HepG2 (cell line): ENCODE data around the gene LEAP2. TPM values are rescaled to one million over a fixed set of nuclear protein-coding genes. Genes with fewer than 3 reads are reported as not detected.

Source experiments
- ATAC-seq: fragments of 200-7000 bp; cut with Tn5 transposase; 3 replicates; pipeline ENCODE4 v1.9.1; 2020; ENCODE audit warnings: mild to moderate bottlenecking, moderate library complexity
- BruUV-seq: library from RNA; stranded (reverse); fragments of 400-500 nt; replicated peaks from 2 replicates; lab custom pipeline; 2021; lab: Mats Ljungman, UMichigan
- CTCF ChIA-PET: fragments of 300-600 bp; formaldehyde crosslinking; extraction: SDS; loops from one replicate; lab custom pipeline; 2021; ENCODE audit warnings: low total read pairs, inconsistent platforms, low intra/inter-chr PET ratio; lab: Yijun Ruan, JAX
- POLR2A ChIA-PET: fragments of 350-600 bp; sonication (Branson Sonifier 250); formaldehyde crosslinking; loops from one replicate; lab custom pipeline; 2020; ENCODE audit warnings: antibody characterized with exemption, inconsistent platforms; lab: Yijun Ruan, JAX
- DNase-seq: peaks from one replicate; pipeline ENCODE4 v3.0.0-alpha.2; 2015; ENCODE audit warnings: low spot score
- FAIRE-seq: peaks from 3 replicates; lab custom pipeline; 2011; peaks lifted over from hg19 to GRCh38; lab: Jason Lieb, UNC
- H2AFZ ChIP-seq: one replicate; pipeline ENCODE4 v1.6.1; 2011; ENCODE audit warnings: low read length, inconsistent platforms
- H3K27ac ChIP-seq: fragments of 300-600 bp; 3 replicates; pipeline ENCODE4 v1.8.0; 2011; ENCODE audit warnings: mixed run types, mild to moderate bottlenecking, mixed read lengths, low read length, inconsistent platforms; ENCODE audit not compliant: insufficient read depth; ENCODE audit errors: extremely low read length
- H3K27me3 ChIP-seq, 2 experiments: fragments of 200-600 bp in 1 of 2; 2 replicates in 1 of 2; 3 replicates in 1 of 2; pipeline versions ENCODE4 v1.6.0 to v1.8.0; 2011; ENCODE audit warnings: low read length in 2 of 2, mild to moderate bottlenecking in 2 of 2, moderate library complexity in 2 of 2, inconsistent platforms in 1 of 2; ENCODE audit not compliant: insufficient read depth in 2 of 2, control insufficient read depth in 1 of 2
- H3K36me3 ChIP-seq, 2 experiments: fragments of 200-600 bp in 1 of 2; replicated peaks in 1 of 2; 2 replicates in 1 of 2; 3 replicates in 1 of 2; pipeline versions ENCODE4 v1.5.1 to v1.8.0; 2011; ENCODE audit warnings: low read length in 2 of 2, inconsistent platforms in 1 of 2; ENCODE audit not compliant: insufficient read depth in 2 of 2, control insufficient read depth in 1 of 2
- H3K4me1 ChIP-seq: 2 replicates; pipeline ENCODE4 v1.5.1; 2012; ENCODE audit warnings: low read length, inconsistent platforms; ENCODE audit not compliant: insufficient read depth
- H3K4me2 ChIP-seq: 2 replicates; pipeline ENCODE4 v1.6.0; 2011; ENCODE audit warnings: low read depth, low read length, inconsistent platforms
- H3K4me3 ChIP-seq, 3 experiments: fragments of 200-600 bp in 1 of 3; sonication (generic), shearing (Covaris generic) in 1 of 3; replicated peaks in 1 of 3; 2 replicates each; pipeline ENCODE4 v1.5.1; 2011 to 2016; ENCODE audit warnings: low read length in 3 of 3, inconsistent platforms in 2 of 3, low read depth in 2 of 3, mild to moderate bottlenecking in 2 of 3, control low read depth in 1 of 3, mixed read lengths in 1 of 3; ENCODE audit not compliant: insufficient read depth in 1 of 3
- H3K79me2 ChIP-seq: one replicate; pipeline ENCODE4 v1.6.1; 2011; ENCODE audit warnings: low read length, inconsistent platforms; ENCODE audit not compliant: insufficient read depth
- H3K9ac ChIP-seq: 2 replicates; pipeline ENCODE4 v1.6.0; 2011; ENCODE audit warnings: mild to moderate bottlenecking, low read depth, low read length, inconsistent platforms; ENCODE audit not compliant: insufficient read depth
- H3K9me3 ChIP-seq: 2 replicates; pipeline ENCODE4 v1.5.1; 2012; ENCODE audit warnings: mild to moderate bottlenecking, low read length
- H4K20me1 ChIP-seq: 2 replicates; pipeline ENCODE4 v1.6.0; 2011; ENCODE audit warnings: inconsistent platforms, mild to moderate bottlenecking, low read length, moderate library complexity; ENCODE audit not compliant: insufficient read depth
- CEBPB ChIP-seq: IDR thresholded peaks from 2 replicates; pipeline ENCODE4 v1.6.1; 2011; ENCODE audit warnings: low read depth, low read length, improper control_type of control experiment, borderline replicate concordance
- NR2F6 ChIP-seq, 2 experiments: IDR thresholded peaks; 2 replicates each; pipeline ENCODE4 v1.6.1; 2016; ENCODE audit warnings: antibody characterized with exemption in 1 of 2, mild to moderate bottlenecking in 1 of 2
- POLR2A ChIP-seq, 2 experiments: IDR thresholded peaks; 2 replicates each; pipeline ENCODE4 v1.6.1; 2011; ENCODE audit warnings: low read depth in 2 of 2, low read length in 2 of 2, mild to moderate bottlenecking in 1 of 2, moderate library complexity in 1 of 2; ENCODE audit not compliant: insufficient read depth in 1 of 2
- POLR2AphosphoS5 ChIP-seq: IDR thresholded peaks from 2 replicates; pipeline ENCODE4 v1.6.1; 2012; ENCODE audit warnings: low read depth, low read length
- TCF7 ChIP-seq: sonication (generic); IDR thresholded peaks from 2 replicates; pipeline ENCODE4 v1.6.1; 2016; ENCODE audit warnings: antibody characterized with exemption, low read depth
- ZFX ChIP-seq: sonication (generic); formaldehyde crosslinking; IDR thresholded peaks from 2 replicates; pipeline ENCODE4 v1.4.0; 2020; ENCODE audit warnings: mild to moderate bottlenecking, low read depth, missing genetic modification reagents, moderate library complexity
- ZNF792 ChIP-seq: IDR thresholded peaks from 2 replicates; pipeline ENCODE4 v1.6.1; 2016
- WGBS: methylation state at CpG from one replicate; pipeline ENCODE4 v1.1.6; 2017; ENCODE audit warnings: low lambda C conversion rate; 5-methylcytosine and 5-hydroxymethylcytosine counted together
- in situ Hi-C: cut with HindIII; loops from 2 replicates; pipeline ENCODE4 v1.10.0; 2017; ENCODE audit warnings: low pct_unique_long_range_greater_than_20kb; ENCODE audit not compliant: extremely low pct_ligation_motif_present
- intact Hi-C: fragments of 100-400 bp; cut with micrococcal nuclease; formaldehyde crosslinking; loops from one replicate; pipeline ENCODE4 v1.10.0; 2022; ENCODE audit not compliant: unreplicated experiment
- polyA plus RNA-seq, 8 experiments: library from polyadenylated mRNA; depleted of rRNA in 3 of 8; stranded (reverse) in 7 of 8; unstranded in 1 of 8; fragments of >200 nt; fragmentation: Illumina TruSeq in 4 of 8; extraction: Trizol in 4 of 8; gene quantifications; 2 replicates each; pipeline versions ENCODE4 v1.2.1 to v1.2.3, GENCODE V29; 2011 to 2016; ENCODE audit warnings: low read depth in 4 of 8, missing spikeins in 1 of 8, mixed read lengths in 1 of 8; ENCODE audit not compliant: insufficient read depth in 1 of 8
- total RNA-seq, 5 experiments: library from RNA; depleted of rRNA; stranded (reverse); fragments of >200 nt; fragmentation: Illumina TruSeq; extraction: Trizol; gene quantifications; 2 replicates each; pipeline ENCODE4 v1.2.3, GENCODE V29; 2016; ENCODE audit warnings: low read depth in 1 of 5
- TF ChIP-seq, protein P1 (sequence below): sonication (generic); formaldehyde crosslinking; IDR thresholded peaks from 2 replicates; pipeline ENCODE4 v1.5.1; 2020; ENCODE audit warnings: mild to moderate bottlenecking, missing genetic modification reagents, borderline replicate concordance

Gene LEAP2
- total and polyA plus RNA-seq, 2 of the 13 experiments (the other 11 are each of a cell fraction or from before 2014, with no cell fraction given): 23.9 to 51.9 TPM

DNA sequence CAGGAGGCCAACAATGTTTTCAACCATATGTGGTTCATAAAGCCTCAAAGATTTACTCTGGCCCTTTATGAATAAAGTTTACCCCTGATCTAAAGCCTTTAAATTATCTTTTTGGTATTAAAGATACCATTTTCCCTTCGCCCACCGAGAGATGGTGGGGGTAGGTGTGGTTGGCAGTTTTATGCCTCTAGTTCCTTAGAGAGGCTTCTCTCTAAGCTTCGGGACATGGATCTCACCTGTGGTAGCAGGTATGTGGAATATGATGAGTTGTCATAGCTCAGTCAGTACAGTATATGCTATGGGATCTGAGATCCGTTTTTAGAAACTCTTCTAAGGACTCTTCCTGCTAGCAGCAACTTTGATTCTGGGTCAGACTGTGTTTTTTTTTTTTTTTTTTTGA, 4.7 kb upstream of the LEAP2 start:
- Histone ChIP-seq H3K79me2 (peaks cover 19% of the 10 kb centered on the region), H3K9ac (no peak overlapping the region), H2AFZ (no peak overlapping the region), H3K4me3 (no peak overlapping the region), H3K4me2 (no peak overlapping the region), H3K4me1 (peaks cover 75% of the 10 kb centered on the region), H3K36me3 (peaks cover 0 to 25% of the 10 kb centered on the region in 2 experiments; a peak in 3 of 5 replicates), H3K27ac (peak overlapping the region; percentile 10), H3K27me3 (no peaks in the 10 kb centered on the region; a peak in 1 of 5 replicates), H3K9me3 (no peaks in the 10 kb centered on the region), H4K20me1 (no peaks in the 10 kb centered on the region)
- no peak for ATAC-seq
- TF ChIP-seq POLR2A (IDR thresholded peaks at IDR 0.05; ENCODE audit: insufficient read depth in 1 of 2, low read depth in 2 of 2, low read length in 2 of 2) (peak in 1 of 2 experiments; percentile 8; a peak in 1 of 4 replicates), POLR2AphosphoS5 (peak; percentile 8; the same call in 1 of the 2 replicates), TCF7 (no peak)
- FAIRE-seq: no peak
- intact Hi-C loops: no loop called here
- in situ Hi-C loops: no loop called here
- no TSS peak for BruUV-seq
- ChIA-PET CTCF (no interaction called here), POLR2A (interaction anchor here (0.9 to 8.7 kb wide), 2 partner anchors 31 to 38 kb away, joined by 3 to 91 read pairs; partner anchors contain the start of gene SHROOM1)
- WGBS: 95% methylated on average over 4 of the region's 4 CpGs
- no peak for DNase-seq

DNA sequence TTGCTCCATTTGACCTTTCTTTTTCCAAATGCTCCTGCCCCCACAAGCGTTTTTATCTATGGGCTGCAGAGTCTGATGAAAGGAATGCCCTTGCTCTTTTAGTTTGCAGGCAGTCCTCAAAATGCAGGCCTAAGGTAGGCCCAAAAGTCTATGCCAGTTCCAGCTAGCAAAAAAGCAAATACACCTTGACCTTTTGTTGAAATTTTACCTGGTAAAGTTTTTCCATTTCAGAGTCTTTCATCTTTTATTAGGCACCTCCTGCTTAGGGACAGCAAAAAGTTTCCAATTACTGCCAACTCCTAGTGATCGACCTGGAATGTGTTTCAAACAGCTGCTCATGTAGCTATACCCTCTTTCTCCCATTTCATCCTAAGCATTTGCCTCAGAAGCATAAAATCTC, 2.7 kb upstream of the LEAP2 start:
- no peaks in the 10 kb centered on the region; a peak in 1 of 5 replicates for H3K27me3 ChIP-seq
- FAIRE-seq: no peak
- no peaks in the 10 kb centered on the region for H3K9me3 ChIP-seq
- H3K27ac ChIP-seq: peak overlapping the region; percentile 95
- WGBS: 67% methylated on average over 2 of the region's 2 CpGs
- in situ Hi-C loops: loop anchor here (5.0 kb wide), 1 partner anchor 38 kb away; the partner anchor contains the start of gene SHROOM1
- H3K4me1 ChIP-seq: peaks cover 79% of the 10 kb centered on the region
- H3K79me2 ChIP-seq: peaks cover 29% of the 10 kb centered on the region
- intact Hi-C loops: no loop called here
- peaks cover 0 to 25% of the 10 kb centered on the region in 2 experiments; a peak in 3 of 5 replicates for H3K36me3 ChIP-seq
- no peak for ATAC-seq
- no peak overlapping the region for H3K4me3 ChIP-seq
- DNase-seq: no peak
- BruUV-seq: no TSS peak
- no peak overlapping the region for H2AFZ ChIP-seq
- POLR2A ChIA-PET: interaction anchor here (1.2 to 8.7 kb wide), 5 partner anchors 30 to 116 kb away, joined by 3 to 91 read pairs (median 5); partner anchors contain the start of gene SHROOM1
- TF ChIP-seq NR2F6 (IDR thresholded peaks at IDR 0.05) (no peak), NR2F6 (CRISPR knock-in tag; IDR thresholded peaks at IDR 0.05) (0 out of 2 replicates have a peak, but pooled peaks have one; percentile 6), CEBPB (no peak), ZFX (0 out of 2 replicates have a peak, but pooled peaks have one; percentile 41), ZNF792 (no peak)
- TF ChIP-seq, protein P1, sequence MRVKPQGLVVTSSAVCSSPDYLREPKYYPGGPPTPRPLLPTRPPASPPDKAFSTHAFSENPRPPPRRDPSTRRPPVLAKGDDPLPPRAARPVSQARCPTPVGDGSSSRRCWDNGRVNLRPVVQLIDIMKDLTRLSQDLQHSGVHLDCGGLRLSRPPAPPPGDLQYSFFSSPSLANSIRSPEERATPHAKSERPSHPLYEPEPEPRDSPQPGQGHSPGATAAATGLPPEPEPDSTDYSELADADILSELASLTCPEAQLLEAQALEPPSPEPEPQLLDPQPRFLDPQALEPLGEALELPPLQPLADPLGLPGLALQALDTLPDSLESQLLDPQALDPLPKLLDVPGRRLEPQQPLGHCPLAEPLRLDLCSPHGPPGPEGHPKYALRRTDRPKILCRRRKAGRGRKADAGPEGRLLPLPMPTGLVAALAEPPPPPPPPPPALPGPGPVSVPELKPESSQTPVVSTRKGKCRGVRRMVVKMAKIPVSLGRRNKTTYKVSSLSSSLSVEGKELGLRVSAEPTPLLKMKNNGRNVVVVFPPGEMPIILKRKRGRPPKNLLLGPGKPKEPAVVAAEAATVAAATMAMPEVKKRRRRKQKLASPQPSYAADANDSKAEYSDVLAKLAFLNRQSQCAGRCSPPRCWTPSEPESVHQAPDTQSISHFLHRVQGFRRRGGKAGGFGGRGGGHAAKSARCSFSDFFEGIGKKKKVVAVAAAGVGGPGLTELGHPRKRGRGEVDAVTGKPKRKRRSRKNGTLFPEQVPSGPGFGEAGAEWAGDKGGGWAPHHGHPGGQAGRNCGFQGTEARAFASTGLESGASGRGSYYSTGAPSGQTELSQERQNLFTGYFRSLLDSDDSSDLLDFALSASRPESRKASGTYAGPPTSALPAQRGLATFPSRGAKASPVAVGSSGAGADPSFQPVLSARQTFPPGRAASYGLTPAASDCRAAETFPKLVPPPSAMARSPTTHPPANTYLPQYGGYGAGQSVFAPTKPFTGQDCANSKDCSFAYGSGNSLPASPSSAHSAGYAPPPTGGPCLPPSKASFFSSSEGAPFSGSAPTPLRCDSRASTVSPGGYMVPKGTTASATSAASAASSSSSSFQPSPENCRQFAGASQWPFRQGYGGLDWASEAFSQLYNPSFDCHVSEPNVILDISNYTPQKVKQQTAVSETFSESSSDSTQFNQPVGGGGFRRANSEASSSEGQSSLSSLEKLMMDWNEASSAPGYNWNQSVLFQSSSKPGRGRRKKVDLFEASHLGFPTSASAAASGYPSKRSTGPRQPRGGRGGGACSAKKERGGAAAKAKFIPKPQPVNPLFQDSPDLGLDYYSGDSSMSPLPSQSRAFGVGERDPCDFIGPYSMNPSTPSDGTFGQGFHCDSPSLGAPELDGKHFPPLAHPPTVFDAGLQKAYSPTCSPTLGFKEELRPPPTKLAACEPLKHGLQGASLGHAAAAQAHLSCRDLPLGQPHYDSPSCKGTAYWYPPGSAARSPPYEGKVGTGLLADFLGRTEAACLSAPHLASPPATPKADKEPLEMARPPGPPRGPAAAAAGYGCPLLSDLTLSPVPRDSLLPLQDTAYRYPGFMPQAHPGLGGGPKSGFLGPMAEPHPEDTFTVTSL (CRISPR knock-in tag): no peak
- TF ChIP-seq, all 625 proteins: peak for 2
- Histone ChIP-seq H3K9ac (no peak overlapping the region), H4K20me1 (no peaks in the 10 kb centered on the region), H3K4me2 (no peak overlapping the region)
- CTCF ChIA-PET: no interaction called here
